GM21576 (cell line): ENCODE results near the gene DDAH2.

Source experiments
- ATAC-seq: cut with Tn5 transposase; IDR thresholded peaks from one replicate; pipeline ENCODE4 v1.9.1; 2021; ENCODE audit warnings: mild to moderate bottlenecking, moderate library complexity; ENCODE audit not compliant: unreplicated experiment

DDAH2 gene

DNA sequence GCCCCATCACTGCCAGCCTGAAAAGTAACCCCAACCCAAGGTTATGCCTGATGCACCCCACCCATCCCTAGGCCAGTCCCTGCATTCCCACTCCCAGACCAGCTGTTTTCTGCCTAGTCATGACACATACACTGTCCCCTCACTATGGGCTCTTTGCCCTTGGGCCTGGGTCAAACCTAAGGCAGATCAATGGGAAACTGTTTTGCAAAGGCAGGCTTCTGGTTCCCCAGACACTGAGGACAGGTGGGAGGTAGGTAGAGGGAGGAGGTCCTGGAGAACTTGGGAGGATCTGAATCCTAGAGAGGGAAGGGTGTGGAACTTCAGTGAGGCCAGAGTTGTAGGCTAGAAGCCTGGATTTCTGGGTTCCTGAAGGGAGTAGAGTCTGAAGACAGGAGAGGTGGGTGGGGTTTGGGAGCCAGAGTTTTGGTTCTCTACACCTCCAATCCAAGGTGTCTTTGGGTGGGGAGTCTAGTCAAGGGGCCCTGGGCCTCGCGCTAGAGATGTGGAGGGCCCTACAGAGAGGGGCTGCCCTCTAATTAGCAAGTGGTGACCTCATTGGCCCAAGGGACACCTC lies 5.2 kb upstream of the DDAH2 start:
- ATAC-seq, result no peak

DNA sequence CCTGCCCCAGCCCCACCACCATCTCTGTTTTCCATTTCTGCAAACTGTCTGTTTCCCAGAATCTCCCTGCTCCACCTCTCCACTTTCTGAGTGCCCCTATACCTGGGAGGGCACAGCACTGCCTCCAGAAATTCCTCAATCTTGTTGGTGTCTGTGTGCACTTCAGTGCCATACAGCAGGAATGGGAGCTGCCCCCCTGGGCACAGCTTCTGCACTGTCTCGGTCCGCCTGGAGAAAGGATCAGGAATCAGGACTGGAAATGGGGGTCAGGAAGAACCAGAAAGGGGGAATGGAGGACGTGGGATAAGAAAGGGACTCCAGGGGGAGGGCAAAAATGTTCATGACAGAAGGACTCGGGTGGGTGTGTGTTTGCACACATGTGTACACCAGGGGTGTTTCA lies 4.6 kb upstream of the DDAH2 start:
- ATAC-seq, result no peak

DNA sequence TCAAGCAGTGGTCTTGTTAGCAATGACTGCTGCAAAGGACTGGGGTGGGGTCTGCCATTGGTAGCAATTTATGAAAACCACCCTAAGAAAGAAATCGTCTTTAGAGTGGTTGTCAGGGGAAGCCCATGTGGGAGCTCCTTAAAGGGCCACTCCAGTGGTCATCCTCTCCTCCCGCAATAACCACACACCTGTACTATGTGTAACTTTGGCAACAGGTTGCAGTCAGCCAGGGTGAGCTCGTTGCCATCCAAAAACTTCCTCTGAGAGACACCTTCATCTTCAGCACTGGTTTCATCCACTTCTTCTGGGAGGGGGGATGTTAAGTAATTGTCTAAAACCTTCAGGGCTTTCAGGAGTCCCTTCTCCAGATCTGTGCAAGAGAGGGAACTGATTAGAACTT lies 2.9 kb upstream of the DDAH2 start:
- no peak for ATAC-seq

DNA sequence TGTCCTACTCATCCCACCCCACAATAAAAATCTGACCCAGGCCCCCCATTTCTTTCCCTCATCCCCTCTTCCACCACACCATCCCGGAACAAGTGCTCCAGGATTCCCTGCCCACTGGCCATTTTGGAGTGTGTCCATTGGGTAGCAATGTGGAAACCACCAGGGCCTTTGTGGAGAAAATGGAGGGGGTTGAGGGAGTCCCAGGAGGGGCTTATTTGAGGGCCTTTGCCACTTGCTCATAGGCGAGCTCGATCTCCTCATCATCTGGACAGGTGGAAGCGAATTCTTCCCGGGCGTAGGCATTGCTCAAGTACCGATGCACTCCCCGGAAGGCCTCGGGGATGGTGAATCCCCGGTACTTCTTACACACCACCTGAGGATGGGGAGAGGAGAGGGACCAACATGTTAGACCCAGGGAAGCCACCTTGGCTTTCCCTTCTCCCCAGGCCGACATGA lies 1.6 kb upstream of the DDAH2 start:
- no peak for ATAC-seq

DNA sequence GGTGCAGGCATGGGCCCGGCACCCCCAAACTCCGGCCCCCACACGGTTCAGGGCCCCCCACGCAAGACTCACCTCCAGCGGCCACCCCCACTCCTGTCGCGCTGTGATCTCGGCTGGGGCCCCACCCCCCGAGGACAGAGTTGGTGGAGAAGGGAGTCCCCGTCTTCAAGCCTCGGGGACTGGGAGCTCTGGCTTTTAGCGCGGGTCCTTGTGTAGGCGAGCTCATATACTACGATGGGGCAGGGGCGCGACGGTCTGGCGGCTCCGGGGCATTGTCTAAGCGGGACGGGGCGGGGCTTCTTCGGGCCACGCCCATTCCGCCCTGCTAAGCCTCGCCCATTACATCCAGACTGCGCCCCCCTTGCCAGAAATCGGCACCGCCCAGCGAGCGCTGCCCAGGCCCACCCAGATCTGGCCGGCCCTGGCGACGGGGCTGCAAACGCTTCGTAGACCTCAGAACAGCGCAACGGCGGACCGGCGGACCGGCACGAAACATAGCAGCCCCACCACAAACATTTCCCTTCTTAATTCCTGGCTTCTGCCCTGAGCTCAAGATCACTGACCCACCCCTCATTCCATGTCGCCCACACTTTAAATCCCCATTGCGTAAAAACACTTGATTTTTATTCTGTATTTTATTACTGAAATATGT lies 1.0 kb upstream of the DDAH2 start:
- ATAC-seq, result peak; percentile 28

DNA sequence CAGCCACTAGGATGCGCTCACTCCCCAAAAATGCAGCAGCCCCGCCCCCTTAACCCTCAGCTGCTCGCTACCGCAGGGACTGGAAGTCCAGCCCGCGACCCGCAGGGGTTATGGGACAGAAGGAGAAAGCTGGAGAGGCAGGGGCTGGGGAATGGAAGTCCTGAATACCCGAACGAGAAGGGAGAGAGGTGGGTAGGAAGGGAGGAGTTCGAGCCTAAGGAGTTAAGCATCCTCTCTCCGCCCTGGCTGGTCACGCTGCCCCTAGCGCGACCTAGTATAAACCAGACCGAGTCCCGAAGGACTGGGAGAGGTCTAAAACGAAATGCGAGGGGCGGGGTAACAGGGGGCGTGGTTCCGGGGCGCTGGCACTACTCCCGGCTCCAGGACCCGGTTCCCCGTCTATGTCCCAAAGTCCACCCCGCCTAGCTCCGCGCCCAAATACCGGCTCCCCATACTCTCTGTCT lies 448 bp upstream of the DDAH2 start:
- ATAC-seq, result peak; percentile 40

DNA sequence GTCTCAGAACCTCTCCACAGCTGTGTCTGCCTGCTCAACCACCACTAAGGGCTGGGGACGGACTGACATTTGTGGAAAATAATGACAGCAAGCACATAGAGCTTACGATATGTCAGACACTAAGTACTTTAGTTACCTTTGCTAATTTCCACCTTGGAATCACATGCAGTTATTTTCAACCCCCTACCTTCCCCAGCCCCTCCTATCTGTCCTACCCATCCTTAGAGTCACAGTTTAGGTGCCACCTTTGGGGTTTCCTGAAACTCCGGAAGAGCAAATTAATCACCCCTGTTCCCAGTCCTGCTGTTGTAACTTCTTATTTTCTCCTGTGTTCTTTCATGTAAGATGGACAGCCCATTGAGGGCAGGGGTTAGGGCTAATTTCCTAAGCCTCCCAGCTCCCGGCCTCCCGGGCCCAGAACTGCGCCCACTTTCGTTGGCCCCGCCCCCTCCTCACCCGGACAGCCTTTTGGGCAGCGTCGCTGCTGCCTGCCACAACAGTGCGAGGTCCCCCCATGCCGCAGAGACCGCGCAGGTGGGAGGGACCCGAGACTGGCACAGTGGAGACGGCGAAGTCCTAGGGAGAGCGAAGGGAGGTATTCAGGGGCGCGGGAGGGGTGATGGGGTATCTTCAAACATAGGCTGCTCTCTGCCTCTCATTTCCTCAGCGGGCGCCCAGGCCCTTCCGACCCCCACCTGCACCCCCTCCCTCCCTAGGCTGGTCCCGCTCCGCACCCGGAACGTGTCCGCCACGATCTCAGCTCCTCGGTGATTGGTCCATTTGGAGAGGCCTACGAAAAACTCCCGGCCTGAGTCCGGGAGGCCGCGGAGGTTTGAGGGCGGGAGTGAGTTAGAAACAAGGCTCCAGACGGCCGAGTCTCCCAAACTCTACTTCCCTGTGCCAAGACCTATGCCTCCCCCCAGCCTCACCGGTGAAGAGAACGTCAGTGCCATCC lies 1.1 kb downstream of the DDAH2 start:
- no peak for ATAC-seq

DNA sequence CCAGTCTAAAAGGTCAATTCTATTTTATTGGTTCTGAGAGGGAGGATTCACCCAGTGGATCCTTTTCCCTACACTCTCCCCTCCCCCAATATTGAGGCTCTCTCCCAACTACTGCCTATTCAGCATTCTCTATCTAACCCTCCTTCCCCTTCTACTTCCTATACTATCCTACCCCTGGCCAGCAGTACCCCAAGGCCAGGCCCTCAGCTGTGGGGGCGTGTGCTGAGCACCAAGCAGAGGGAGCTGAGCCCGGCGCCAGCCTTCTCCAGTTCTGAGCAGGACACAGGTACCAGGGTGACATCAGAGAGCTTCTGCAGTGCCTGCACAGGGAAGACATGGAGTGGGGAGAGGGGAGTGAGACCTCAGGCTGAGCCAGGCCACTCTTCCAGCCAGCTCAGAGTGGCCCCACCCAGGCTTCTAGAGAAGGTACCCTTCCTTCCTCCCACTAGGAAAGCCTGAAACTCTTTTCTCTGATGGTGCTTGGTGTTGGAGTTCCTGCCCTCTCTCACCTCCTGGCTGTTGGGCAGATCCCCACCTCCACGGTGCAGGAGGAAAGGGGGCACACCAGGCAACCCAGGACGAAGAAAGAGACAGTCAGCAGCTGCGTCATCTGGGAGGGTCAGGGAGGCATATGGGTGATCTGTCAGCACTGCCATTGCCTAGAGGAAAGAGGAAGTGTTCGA lies 1.9 kb downstream of the DDAH2 start:
- no peak for ATAC-seq

DNA sequence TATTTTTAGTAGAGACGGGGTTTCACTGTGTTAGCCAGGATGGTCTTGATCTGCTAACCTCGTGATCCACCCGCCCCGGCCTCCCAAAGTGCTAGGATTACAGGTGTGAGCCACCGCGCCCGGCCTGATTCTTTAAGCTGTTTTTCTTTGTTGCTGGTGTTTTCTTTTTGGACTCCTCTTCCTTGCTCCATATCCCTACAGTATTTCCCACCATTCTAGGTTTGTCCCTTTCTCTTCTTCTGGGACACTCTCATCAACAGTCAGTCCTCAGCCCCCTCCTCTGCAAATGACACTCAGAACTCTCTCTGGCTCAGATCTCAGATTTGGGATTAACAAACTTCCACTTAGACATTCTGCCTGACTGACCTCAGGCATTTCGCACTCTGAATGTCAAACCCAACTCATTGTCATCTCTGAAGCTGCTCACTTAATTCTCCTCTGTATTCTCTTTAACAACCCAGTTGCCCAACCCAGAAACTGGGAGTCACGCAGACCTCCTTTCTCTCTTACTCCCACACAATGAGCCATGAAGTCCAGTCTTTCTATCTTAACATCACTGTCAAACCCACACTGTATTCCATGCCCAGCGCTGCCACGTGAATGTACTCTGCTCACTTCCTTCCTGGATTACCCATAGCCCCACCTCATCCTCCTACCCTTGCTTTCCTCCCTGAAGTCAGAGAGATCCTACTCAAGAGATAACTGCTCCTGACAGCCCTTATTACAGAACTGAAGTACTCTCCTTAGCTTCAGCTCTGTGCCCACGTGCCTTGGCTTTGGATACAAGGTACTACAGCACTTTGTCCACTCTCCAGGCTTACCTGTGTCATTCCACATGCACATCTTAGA lies 3.4 kb downstream of the DDAH2 start:
- no peak for ATAC-seq

DNA sequence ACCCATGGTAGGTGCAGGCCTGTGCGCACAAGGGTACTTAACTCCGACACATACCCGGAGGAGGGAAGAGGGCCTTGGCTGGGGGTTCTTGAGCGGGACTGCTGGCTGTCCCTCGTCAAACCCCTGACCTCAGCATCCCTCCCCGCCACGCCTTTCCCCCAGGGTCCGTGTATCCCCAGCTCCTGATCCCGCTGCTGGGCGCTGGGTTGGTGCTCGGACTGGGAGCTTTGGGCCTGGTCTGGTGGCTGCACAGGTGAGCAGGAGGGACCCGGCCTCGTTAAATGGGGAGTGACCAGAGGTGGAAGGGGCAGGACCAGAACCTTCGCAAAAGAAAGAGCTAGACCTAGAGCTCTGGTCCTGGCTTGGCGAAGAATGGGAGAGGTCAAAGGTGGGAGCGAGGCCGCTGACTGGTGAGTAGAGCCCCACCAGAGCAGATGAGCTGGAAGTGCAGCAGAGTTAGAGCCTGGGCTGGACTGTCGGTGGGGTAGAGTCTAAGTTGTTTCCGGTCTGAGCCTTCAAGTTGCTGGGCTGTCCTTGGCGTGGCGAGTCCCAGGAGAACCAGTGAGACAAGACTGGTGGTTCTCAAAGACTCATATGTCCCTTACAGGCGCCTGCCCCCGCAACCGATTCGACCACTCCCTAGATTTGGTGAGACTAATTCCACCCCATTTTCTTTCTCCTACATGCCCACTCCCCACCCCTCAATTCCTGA lies 5.0 kb downstream of the DDAH2 start:
- no peak for ATAC-seq

DNA sequence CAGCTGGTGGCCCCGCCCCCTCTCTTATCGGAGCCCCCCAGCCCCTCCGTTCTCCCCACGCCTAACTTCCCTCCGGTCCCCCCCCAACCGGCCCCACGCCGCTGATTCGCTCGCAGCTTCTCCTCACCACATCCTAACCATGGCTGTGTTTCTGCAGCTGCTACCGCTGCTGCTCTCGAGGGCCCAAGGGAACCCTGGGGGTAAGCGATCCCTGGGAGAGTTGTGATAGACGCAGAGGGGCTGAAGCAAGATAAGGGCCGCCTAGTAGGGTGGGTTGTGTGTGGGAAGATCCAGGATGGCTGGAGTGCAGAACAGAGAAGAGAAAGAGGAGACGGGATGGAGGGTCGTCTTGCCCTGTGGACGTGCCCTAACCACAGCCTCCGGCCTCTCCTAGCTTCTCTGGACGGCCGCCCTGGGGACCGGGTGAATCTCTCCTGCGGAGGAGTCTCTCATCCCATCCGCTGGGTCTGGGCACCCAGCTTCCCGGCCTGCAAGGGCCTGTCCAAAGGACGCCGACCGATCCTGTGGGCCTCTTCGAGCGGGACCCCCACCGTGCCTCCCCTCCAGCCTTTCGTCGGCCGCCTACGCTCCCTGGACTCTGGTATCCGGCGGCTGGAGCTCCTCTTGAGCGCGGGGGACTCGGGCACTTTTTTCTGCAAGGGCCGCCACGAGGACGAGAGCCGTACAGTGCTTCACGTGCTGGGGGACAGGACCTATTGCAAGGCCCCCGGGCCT lies 5.7 kb downstream of the DDAH2 start, which contains the start of gene MPIG6B:
Gene MPIG6B, plus strand, starts transcription at position 129 of the 735 bp plus-strand sequence. Its CDS starts 11 bp downstream, at position 140.
- no peak for ATAC-seq

DNA sequence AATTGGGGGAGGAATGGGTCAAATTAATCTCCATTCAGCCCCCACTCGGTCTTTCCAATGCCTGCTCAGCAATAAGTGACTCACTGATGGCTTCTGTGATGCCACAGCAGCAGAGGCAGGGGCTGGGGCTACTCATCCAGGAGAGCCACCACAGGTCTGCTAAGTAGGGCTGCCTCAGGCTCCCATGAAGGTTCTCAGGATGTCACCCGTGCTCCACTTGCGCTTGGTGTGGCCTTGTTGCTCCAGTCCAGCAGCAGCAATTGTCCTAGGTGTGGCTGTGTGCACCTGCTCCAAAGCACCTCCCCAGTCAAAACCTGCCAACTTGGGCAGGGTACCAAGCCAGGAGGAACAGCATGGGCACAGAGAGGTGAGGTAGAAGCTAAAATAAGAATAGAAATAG lies 6.9 kb downstream of the DDAH2 start:
- ATAC-seq, result no peak

DNA sequence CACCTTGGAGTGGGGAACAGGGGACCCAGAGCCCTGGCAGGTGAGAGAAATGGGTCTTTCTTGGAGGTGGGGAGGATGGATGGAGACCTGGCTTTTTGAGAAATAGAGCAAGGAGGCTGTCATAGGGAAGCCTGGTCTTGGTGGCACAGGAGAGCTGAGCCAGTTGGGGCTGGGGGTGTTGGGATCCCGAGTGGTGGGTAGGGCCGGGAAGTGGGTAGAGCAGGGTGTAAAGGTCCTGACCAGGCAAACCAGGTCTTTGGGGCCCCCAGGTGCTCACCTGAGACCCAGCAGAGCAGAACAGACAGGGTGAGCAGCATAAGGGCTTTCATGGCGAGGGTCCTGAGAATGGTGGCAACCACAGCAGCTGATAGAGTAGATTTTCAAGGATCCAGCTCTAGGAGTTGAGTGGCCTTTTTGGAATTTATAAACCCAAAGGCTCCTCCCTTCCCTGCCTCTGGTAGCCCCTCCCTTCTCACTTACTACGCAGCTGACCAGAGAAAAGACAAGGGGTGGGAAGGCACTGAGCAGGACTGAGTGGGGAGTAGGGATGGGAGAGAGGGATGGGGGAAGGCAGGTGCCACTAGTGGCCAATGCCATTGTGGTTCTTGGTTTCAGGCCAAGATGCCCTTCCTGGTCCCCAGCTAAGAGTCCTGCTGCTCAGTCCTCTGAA lies 7.6 kb downstream of the DDAH2 start, which contains the start of gene LY6G6C:
Gene LY6G6C, minus strand, starts transcription at position 396 of the 670 bp plus-strand sequence. Its CDS starts 67 bp downstream, at position 329.
- no peak for ATAC-seq

DNA sequence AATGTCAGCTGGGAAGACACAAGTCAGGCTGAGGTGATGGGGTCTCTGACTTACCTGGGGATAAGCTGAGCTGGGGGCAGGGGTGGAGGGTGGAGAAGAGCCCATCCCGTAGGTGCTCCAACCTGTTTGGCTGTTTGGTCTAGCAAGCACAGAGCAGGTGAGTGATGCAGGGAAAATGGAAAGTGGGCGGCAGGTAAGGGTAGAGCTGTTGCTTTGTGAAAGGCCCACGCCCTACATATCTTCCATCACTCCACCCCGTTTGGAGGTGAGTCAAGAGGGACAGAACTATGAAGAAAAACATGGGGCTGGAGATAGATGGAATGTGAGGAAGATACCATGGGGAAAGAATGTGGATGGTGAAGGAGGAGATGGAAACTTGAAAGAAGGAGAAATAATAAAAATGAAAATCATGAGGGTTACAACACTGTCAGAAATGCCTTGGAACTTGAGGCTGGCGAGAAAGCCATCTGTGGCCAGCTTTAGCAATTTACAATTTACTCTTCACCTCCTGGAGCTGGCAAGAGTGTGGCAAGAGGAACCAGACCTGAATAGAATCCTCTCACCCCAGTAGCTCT lies 8.8 kb downstream of the DDAH2 start:
- no peak for ATAC-seq

DNA sequence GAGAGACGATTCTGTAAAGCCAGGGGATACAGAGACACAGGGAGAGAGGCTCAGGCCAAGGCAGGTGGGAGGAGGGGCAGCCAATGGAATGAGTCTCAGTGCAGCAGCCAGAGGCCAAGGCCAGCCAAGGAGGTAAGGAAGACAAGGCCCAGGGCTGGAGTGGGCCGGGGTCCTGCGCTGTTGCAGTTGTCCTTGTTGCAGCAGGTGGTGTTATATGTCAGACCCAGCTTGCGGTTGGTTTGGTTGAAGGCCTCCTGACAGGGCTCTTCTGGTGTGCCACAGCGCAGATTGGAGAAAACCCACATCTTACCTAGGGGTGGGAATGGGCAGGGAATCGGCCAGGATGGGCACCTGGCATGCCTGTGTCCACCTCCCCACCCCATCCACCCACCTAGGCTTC lies 10.1 kb downstream of the DDAH2 start:
- ATAC-seq, result no peak

DNA sequence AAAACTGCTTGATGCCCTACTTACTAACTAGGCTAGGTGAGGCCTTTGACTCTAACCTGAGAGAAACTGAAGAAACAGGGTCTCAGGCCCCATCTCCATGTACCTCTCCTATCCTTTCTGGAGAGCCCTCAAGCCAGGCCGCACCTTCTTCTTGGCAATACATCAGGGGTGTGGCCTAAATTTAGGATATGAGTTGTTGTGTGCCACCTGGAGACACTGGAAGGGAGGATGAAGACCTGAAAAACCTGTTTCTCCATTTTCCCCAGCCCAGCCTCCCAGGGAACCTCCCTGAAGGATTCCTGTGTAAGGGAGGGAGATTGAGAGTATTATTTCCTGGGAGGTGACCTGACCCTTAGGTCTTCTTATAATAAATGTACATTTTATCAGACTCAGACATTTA lies 10.8 kb downstream of the DDAH2 start:
- ATAC-seq, result no peak

DNA sequence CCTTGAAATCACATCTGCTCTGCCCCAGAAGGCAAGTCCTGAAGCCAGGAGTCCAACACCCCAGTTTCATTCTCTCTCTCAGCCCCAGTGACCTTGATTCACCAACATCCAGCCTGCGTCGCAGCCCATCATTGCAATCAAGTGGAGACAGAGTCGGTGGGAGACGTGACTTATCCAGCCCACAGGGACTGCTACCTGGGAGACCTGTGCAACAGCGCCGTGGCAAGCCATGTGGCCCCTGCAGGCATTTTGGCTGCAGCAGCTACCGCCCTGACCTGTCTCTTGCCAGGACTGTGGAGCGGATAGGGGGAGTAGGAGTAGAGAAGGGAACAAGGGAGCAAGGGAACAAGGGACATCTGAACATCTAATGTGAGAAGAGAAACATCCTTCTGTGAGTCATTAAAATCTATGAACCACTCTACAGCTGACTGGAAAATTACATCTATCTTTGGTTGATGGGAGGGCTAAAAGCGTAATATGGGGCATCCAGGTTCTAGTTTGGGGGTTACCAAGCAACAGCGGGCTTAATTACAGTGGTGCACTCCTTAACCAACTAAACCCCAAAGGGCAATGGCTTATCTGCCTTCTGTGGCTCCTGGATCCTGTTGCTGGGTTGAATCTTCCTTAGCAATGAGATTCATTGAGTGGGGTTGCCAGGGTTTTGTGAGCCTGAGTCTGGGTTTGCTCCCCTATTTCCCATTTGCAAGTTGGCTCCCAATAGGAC lies 11.4 kb downstream of the DDAH2 start:
- no peak for ATAC-seq
